Measurements from ENCODE around the gene PCGF5.

Gene PCGF5

DNA sequence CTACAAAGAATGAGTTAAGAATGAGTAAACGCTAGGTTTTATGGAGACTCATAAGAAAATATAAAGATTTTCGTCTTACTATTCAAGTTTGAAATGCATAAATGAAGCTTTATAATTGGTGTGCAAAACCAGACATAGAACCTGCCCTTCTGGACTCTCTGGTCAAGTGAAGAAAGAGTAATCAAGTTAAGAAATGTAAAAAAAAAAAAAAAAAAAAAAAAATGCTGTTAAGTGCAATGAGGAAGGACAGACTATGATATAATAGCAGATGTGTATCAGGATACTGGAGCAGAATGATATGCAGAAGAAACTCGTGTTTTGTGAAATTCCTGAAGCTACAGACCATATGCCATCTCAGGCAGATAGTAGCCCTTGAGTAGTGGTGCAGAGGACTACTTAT lies 5.6 kb downstream of the PCGF5 start:
- DNase-seq (ENCODE audit: insufficient read length, low spot score) = no peak
- FAIRE-seq = no peak

DNA sequence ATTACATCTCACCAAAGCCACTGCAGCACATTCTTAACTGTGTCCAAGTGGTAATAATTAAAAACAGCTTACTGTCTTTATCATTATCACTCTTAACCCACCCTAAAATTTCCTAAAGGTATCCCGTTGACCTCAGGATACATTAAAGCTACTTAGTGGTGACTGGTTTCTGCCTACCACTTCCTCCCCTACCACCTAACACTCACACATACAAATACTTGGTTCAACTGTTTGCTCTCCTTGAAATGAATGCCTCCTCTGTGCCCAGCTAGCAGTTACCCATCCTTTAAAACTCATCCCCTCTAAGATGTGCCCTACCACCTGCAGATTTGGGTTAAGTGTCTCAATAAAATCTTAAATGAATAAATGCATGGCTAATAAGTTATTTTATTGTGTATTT lies 7.1 kb downstream of the PCGF5 start:
- FAIRE-seq = no peak
- DNase-seq (ENCODE audit: insufficient read length, low spot score) = no peak
- TF ChIP-seq, protein P1, sequence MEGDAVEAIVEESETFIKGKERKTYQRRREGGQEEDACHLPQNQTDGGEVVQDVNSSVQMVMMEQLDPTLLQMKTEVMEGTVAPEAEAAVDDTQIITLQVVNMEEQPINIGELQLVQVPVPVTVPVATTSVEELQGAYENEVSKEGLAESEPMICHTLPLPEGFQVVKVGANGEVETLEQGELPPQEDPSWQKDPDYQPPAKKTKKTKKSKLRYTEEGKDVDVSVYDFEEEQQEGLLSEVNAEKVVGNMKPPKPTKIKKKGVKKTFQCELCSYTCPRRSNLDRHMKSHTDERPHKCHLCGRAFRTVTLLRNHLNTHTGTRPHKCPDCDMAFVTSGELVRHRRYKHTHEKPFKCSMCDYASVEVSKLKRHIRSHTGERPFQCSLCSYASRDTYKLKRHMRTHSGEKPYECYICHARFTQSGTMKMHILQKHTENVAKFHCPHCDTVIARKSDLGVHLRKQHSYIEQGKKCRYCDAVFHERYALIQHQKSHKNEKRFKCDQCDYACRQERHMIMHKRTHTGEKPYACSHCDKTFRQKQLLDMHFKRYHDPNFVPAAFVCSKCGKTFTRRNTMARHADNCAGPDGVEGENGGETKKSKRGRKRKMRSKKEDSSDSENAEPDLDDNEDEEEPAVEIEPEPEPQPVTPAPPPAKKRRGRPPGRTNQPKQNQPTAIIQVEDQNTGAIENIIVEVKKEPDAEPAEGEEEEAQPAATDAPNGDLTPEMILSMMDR (IDR thresholded peaks at IDR 0.05; ENCODE audit: insufficient read depth, missing control alignments) = no peak

More for the DNA sequence above, 5.6 kb downstream of the PCGF5 start:
- TF ChIP-seq, protein P1 (IDR thresholded peaks at IDR 0.05; ENCODE audit: insufficient read depth, missing control alignments) = no peak

DNA sequence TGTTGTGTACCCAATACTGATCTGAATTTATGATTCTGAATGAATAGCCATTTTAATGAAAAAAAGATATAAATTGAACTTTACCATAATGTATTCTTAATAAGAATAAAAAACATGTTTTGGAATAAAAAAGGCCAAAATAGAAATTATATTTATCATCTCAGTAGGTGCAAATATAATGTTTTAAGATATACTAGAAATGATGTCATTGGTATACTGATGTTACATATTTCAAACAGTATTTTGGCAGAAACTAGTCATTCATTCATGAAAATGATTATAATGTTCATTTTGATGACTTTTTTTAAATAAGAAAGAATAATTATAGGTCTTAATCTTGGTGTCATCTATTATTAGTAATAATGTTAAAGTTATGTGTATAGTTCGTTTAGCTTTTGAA lies 9.2 kb downstream of the PCGF5 start:
- TF ChIP-seq, protein P1 (IDR thresholded peaks at IDR 0.05; ENCODE audit: insufficient read depth, missing control alignments) = no peak
- FAIRE-seq = no peak
- DNase-seq (ENCODE audit: insufficient read length, low spot score) = no peak

DNA sequence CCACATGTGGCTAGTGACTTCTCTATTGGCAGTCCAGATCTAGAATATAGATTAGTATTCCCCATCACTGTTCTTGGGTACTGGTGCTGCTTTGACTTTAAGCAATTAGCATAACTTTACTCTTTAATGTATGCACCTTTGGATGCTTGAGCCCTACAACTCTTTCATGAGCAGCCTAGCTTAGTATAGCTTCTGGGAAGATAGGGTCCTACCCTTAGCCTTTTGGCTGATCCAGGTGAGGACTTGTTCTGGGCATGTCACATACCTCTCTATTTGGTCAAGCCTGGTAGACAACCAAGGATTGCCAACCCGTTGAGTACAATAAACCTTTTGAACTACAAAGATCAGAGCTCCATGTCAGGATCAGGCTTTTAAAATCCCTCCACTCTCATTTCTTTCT lies 17.7 kb downstream of the PCGF5 start:
- TF ChIP-seq, protein P1 (IDR thresholded peaks at IDR 0.05; ENCODE audit: insufficient read depth, missing control alignments) = no peak
- FAIRE-seq = no peak

DNA sequence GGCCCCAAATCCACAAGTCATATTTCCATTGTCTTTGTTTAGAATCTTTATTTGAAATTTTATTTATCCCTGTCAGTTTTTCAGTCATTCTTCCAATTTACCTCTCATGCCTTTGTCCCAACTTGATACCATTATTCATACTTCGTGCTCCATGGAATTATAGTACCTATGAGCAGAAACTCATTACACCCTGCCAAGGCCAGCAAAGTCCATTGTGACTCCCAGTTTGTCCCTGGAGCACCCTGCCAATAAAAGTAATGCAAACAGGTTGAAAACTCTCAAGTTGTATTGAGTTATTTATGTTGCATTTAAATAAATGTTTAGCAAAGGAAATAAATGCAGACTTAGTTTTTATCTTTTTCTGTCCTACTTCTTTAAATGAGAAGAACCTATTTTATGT lies 19.3 kb downstream of the PCGF5 start:
- TF ChIP-seq, protein P1 (IDR thresholded peaks at IDR 0.05; ENCODE audit: insufficient read depth, missing control alignments) = no peak
- FAIRE-seq (no peak), DNase-seq (ENCODE audit: insufficient read length, low spot score) (no peak)

More for the DNA sequence above, 17.7 kb downstream of the PCGF5 start:
- DNase-seq (ENCODE audit: insufficient read length, low spot score) = no peak

DNA sequence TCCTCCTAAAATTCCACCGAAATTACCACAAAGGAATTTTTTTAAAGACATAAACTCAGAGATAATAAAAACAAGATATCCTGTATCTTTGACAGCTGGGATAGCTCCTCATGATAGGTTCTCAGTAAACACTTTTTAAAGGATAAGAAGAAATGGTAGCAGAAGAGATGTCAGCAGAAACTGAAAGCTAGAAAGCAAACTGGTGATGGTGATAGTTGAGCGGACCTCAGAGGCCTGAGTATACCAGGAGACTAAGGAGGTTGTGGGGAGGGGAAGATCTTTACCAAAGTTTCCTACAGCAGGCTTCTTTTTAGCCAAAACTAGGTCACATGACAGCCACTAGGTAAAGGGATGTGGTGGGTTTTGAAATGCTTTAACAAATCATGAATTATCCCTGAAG lies 22.5 kb downstream of the PCGF5 start:
- FAIRE-seq = no peak
- TF ChIP-seq, protein P1 (IDR thresholded peaks at IDR 0.05; ENCODE audit: insufficient read depth, missing control alignments) = no peak
- DNase-seq (ENCODE audit: insufficient read length, low spot score) = no peak

DNA sequence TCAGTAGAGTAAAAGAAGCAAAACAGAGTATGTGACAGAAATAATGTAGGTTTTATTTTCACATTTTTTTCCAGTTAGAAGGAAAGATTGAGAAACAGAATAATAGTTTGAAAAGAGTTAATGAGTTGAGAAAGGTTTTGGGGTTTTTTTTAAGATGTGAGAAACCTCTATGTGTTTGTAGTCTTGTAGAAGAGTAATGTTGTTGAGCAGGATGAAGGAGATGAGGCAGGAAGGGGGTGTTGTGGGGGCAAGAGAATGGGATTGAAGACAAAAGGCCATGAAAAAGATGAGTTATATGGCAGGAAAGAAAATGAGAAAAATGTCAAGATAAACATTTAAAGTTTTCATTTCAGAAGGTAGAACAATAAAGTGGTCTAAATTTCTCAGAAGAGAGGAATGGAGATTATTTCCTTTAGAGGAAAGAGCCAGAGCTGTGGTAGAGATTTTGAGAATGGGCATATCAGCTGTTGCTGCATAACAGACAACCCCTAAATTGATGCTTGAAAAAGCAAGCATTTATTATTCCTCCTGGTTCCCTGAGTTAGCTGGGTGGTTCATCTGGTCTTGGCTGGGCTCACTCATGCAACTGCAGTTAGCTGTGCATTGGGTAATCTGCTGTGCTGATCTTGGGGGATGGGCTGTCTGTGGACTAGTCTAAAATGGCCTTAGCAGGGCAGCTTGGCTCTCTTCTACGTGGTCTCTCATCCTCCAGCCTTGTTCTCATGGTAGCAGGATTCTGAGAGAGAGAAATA lies 27.1 kb downstream of the PCGF5 start:
- TF ChIP-seq, protein P1 (IDR thresholded peaks at IDR 0.05; ENCODE audit: insufficient read depth, missing control alignments) = no peak

More for the DNA sequence above, 27.1 kb downstream of the PCGF5 start:
- FAIRE-seq (no peak), DNase-seq (ENCODE audit: insufficient read length, low spot score) (no peak)
